Esophagus mucosa (tissue), 1 donor: ENCODE measurements around the gene DOCK7. TPM values are rescaled to one million over a fixed set of nuclear protein-coding genes. Genes with fewer than 3 reads are reported as not detected.

Experiments
- ATAC-seq: fragments of 200-7000 bp; cut with Tn5 transposase; one replicate; pipeline ENCODE4 v1.9.1; 2020
- total RNA-seq: library from RNA; stranded (reverse); gene quantifications from one replicate; pipeline ENCODE4 v1.2.4, GENCODE V29; 2023
- donor health status: DM: yes; HTN: yes; CAD: no.

Gene DOCK7
- total RNA-seq, 1 donor from 2014 or later = 15.6 TPM

DNA sequence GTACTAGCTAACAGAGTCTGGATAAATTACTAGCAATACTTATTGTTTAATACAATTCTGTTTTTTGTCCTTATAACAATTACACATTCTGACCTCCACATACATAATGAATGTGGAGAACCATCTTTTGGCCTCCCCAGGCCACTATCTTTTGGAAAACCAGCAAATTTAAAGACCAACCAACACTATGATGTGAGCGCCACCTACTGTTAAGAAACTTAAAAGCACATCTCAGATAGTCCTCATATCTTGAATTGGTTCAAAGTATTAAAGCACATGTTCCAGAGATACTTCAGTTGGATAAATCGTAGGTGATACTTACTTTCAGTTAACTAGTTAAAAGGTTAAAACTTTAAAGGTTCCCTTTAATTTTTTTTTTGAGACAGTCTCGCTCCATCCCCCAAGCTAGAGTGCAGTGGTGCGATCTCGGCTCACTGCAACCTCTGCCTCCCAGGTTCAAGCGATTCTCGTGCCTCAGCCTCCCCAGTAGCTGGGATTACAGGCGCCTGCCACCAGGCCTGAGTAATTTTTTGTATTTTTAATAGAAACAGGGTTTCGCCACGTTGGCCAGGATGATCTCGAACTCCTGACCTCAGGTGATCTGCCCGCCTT is 280.7 kb downstream of the DOCK7 start:
- ATAC-seq = peak; percentile 58

- ATAC-seq = no peak
These were observed 281.6 kb downstream of the DOCK7 start for GRCh38 chr1:62406576-62406975.

GRCh38 chr1:62405247-62405646 is 282.9 kb downstream of the DOCK7 start:
- ATAC-seq = no peak

Other genes starting within 250 kb of the DOCK7 start
- gene ANGPTL3, start 90.9 kb downstream of the DOCK7 start, total RNA-seq = not detected
- 4.5 TPM for gene ATG4C, start 95.7 kb upstream of the DOCK7 start, total RNA-seq